KMS-11 (cell line): ENCODE data around the gene IGLL5.
"Not testable (repeated sequence)": the region's sequence is repeated elsewhere in the genome, so short reads cannot be mapped to it uniquely, and the experiment has no call there.

Experiments
- H2AFZ ChIP-seq: fragments of 200-600 bp; sonication (generic); 2 replicates; pipeline ENCODE4 v1.6.1; 2016; ENCODE audit warnings: antibody characterized with exemption, mixed run types, low read depth
- H3K27ac ChIP-seq: fragments of 200-600 bp; sonication (generic); 2 replicates; pipeline ENCODE4 v1.6.1; 2016; ENCODE audit warnings: mild to moderate bottlenecking, mixed run types
- H3K27me3 ChIP-seq: fragments of 200-600 bp; sonication (generic); 2 replicates; pipeline ENCODE4 v1.6.1; 2017; ENCODE audit warnings: mild to moderate bottlenecking, low read depth, mixed run types, moderate library complexity; ENCODE audit not compliant: insufficient read depth
- H3K36me3 ChIP-seq: fragments of 200-600 bp; sonication (generic); 2 replicates; pipeline ENCODE4 v1.6.1; 2017; ENCODE audit warnings: mild to moderate bottlenecking, mixed run types; ENCODE audit not compliant: insufficient read depth
- H3K4me1 ChIP-seq: fragments of 200-600 bp; sonication (generic); 2 replicates; pipeline ENCODE4 v1.6.1; 2016; ENCODE audit warnings: mild to moderate bottlenecking, low read depth, mixed run types; ENCODE audit not compliant: poor library complexity, severe bottlenecking
- H3K4me2 ChIP-seq: fragments of 200-600 bp; sonication (generic); 2 replicates; pipeline ENCODE4 v1.7.0; 2016; ENCODE audit warnings: mild to moderate bottlenecking, mixed run types
- H3K4me3 ChIP-seq: fragments of 200-600 bp; sonication (generic); IDR thresholded peaks from 2 replicates; pipeline ENCODE4 v1.6.1; 2017; ENCODE audit warnings: low read depth, low read length, mixed read lengths; ENCODE audit not compliant: insufficient read depth
- H3K79me2 ChIP-seq: fragments of 200-600 bp; sonication (generic); 2 replicates; pipeline ENCODE4 v1.6.1; 2016; ENCODE audit warnings: low read depth, mixed run types; ENCODE audit not compliant: insufficient read depth
- H3K9ac ChIP-seq: fragments of 200-600 bp; sonication (generic); 2 replicates; pipeline ENCODE4 v1.6.1; 2016; ENCODE audit warnings: mild to moderate bottlenecking, mixed run types
- H4K20me1 ChIP-seq: fragments of 200-600 bp; sonication (generic); 2 replicates; pipeline ENCODE4 v1.6.1; 2016; ENCODE audit warnings: mild to moderate bottlenecking, mixed run types; ENCODE audit not compliant: insufficient read depth
- CTCF ChIP-seq: fragments of 200-600 bp; sonication (generic); conservative IDR thresholded peaks from 2 replicates; pipeline ENCODE4 v1.6.1; 2017; ENCODE audit warnings: low read depth, mild to moderate bottlenecking, antibody characterized with exemption, low read length, moderate library complexity, mixed read lengths

Gene IGLL5

GRCh38 chr22:22919041-22919440, 31.4 kb downstream of the IGLL5 start:
- Histone ChIP-seq H3K79me2 (no peaks in the 10 kb centered on the region), H2AFZ (no peak overlapping the region), H3K4me2 (no peak overlapping the region), H3K9ac (no peak overlapping the region), H3K4me1 (peaks cover 19% of the 10 kb centered on the region), H3K36me3 (no peaks in the 10 kb centered on the region), H3K4me3 (no peak overlapping the region), H3K27me3 (no peaks in the 10 kb centered on the region), H3K27ac (no peak overlapping the region), H4K20me1 (no peaks in the 10 kb centered on the region)
- no peak for TF ChIP-seq CTCF

- Histone ChIP-seq H3K27ac (no peak overlapping the region), H3K27me3 (no peaks in the 10 kb centered on the region), H3K4me3 (no peak overlapping the region), H3K9ac (no peak overlapping the region), H2AFZ (no peak overlapping the region), H3K4me1 (peaks cover 19% of the 10 kb centered on the region), H4K20me1 (no peaks in the 10 kb centered on the region), H3K79me2 (no peaks in the 10 kb centered on the region), H3K4me2 (no peak overlapping the region), H3K36me3 (no peaks in the 10 kb centered on the region)
- no peak for TF ChIP-seq CTCF
These were observed 32.6 kb downstream of the IGLL5 start for GRCh38 chr22:22920104-22920654.

GRCh38 chr22:22920910-22921550, 33.4 kb downstream of the IGLL5 start:
- no peaks in the 10 kb centered on the region for H3K36me3 ChIP-seq
- H3K4me1 ChIP-seq: peaks cover 27% of the 10 kb centered on the region
- H3K27me3 ChIP-seq: no peaks in the 10 kb centered on the region
- H3K27ac ChIP-seq: no peak overlapping the region
- H2AFZ ChIP-seq: no peak overlapping the region
- H3K4me2 ChIP-seq: no peak overlapping the region
- H3K4me3 ChIP-seq: no peak overlapping the region
- H3K9ac ChIP-seq: no peak overlapping the region
- no peaks in the 10 kb centered on the region for H4K20me1 ChIP-seq
- H3K79me2 ChIP-seq: no peaks in the 10 kb centered on the region
- TF ChIP-seq CTCF: no peak

- Histone ChIP-seq H3K27ac (no peak overlapping the region), H3K27me3 (no peaks in the 10 kb centered on the region), H3K4me3 (no peak overlapping the region), H3K36me3 (no peaks in the 10 kb centered on the region), H3K4me2 (no peak overlapping the region), H3K4me1 (peaks cover 33% of the 10 kb centered on the region), H4K20me1 (no peaks in the 10 kb centered on the region), H3K9ac (no peak overlapping the region), H2AFZ (no peak overlapping the region), H3K79me2 (no peaks in the 10 kb centered on the region)
- TF ChIP-seq CTCF: no peak
These were observed 34.0 kb downstream of the IGLL5 start for GRCh38 chr22:22921575-22921974.

GRCh38 chr22:22922092-22922953, 34.7 kb downstream of the IGLL5 start:
- H3K4me3 ChIP-seq, H3K27me3 ChIP-seq, H3K27ac ChIP-seq, H2AFZ ChIP-seq, H4K20me1 ChIP-seq, H3K36me3 ChIP-seq, H3K4me2 ChIP-seq, H3K79me2 ChIP-seq, H3K9ac ChIP-seq: not testable (repeated sequence)
- peaks cover 39% of the 10 kb centered on the region for H3K4me1 ChIP-seq
